Measurements from ENCODE around the gene SH2D2A.

SH2D2A gene

GRCh38 chr1:156847591-156848460 is 31.2 kb upstream of the SH2D2A start:
- FAIRE-seq: no peak

DNA sequence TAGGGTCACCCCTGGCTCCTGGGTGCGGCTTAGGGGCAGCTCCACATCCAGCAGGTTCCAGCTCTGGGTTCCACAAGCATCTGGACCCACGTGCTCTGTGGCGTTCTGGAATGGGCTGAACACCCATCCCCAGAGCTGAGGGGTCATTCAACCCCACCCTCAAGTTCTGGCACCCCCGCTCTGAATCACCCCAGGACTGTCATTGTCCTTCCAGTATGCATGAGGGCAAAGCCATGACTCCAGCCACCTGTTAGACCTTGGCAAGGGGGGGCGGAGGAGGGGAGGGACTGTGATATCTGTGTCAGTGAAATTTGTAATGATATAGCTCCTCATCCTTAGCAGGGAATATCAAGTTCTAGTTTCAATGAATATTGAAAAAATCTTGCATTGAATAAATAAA is 30.0 kb upstream of the SH2D2A start:
- FAIRE-seq: no peak

DNA sequence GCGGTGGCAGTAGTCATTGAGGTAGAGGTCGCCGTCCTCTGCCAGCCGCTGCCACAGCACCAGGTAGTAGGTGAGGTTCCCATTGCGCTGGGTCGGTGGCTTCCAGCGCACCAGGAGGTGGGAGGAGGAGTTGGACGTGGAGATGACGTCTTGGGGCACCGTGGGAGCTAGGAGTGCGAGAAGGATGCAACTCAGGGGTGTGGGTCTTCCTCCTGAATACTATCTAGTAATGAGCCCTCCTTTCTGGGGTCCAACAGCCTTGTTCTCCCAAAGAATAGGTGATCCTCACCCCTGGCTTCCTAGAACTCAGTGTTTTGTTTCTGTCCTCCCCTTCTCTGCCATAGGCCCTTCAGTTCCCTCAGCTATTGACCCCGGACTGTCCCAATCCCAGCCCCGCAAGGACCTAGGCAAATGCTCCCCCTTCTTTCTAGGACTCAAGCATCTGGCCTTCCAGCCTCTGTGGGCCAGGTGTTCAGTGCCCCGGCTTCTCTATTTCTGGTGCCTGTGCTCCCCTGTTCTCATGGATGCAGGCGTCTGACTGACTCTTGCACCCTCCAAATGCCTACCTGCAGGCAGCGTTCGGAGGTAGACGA is 29.4 kb upstream of the SH2D2A start:
- no peak for FAIRE-seq

DNA sequence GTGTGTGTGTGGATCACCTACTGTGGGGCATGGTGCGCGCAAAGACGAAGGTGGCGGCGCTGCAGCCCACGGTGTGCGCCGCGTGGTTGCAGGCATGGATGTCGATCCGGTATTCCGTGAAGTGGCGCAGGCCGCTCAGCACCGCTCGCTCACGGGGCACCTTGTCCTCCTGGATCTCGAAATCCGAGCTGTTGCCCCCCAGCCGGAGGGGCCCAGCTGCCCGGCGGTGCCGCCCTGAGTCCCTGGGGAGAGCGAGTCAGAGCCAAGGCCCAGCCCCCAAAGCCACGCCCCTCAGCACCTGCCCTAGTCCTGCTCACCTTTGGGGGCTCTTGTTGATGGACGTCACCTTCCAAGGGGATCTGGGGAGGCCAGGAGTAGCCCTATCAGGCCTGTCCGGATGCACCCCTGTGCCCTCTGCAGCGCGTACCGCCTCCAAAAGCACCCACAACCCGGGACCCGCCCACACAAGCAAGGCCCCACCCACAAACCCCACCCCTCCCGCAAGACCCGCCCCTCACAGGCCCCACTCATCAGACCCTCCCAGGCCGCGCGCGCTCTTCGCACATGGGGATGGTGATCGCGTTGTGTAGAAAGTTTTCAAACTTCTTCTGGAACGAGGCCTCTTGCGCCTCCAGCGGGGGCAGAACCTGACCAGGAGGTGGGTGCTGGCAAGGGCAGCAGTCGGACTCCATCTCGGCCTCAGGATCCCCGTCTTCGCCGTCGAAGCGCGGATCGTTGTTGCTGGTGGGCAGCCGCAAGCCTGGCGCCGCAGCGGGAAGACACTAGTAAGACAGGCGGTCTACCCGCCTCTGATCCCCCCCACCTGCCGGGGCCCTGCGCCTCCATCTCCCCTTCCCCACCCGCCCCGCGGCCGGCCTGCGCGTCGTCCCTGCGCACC is 28.7 kb upstream of the SH2D2A start:
- FAIRE-seq: no peak

DNA sequence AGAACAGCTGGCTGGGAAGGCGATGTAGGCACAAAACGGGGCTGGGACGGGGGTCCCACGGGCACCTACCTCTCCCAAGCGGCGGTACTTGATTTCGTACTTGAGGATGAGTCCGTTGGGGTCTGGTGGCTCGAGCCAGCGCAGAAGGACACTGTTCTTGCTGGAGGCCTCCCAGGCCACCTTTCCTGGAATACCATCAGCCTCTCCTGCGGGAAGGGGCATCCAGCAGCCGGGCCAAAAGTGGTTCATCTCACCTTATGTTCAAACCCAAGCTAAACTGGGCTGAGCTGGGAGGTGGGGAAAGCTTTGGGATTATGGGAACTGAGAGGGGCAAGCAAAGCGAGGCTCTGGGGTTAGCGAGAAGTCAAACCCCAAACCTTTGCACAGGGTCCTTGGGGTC is 28.0 kb upstream of the SH2D2A start:
- no peak for FAIRE-seq

- no peak for FAIRE-seq
These were observed 27.5 kb upstream of the SH2D2A start for GRCh38 chr1:156844102-156844501.

DNA sequence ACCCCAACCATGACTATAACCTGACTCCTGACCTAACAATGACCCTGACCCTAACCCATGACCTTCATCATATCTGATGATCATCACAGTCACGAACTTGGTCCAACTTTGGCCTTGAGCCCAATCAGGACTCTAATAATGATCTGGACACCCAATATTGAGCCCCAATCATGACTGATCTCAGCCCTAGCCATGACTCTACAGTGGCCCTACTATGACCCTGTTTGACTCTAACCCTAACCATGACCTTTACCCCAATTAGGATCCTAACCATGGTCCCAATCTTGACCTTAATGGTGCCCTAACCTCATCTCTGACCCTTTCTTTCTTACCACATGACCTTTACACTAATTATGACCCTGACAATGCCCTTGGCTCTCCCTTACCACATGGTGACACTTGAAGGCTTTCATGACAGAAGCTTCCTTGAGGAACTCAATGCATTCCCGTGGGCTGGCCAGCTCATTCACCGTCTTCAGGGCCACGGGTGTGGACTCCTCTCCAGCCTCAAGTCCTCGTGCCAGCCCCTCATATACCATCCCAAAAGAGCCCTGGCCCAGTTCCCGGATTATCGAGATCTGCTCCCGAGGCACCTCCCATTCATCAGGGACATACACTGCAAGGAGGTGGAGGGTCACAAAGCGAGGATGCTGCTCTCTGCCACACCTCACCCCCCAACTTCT is 26.1 kb upstream of the SH2D2A start:
- no peak for FAIRE-seq

GRCh38 chr1:156841295-156841855 is 24.7 kb upstream of the SH2D2A start:
- FAIRE-seq: no peak

DNA sequence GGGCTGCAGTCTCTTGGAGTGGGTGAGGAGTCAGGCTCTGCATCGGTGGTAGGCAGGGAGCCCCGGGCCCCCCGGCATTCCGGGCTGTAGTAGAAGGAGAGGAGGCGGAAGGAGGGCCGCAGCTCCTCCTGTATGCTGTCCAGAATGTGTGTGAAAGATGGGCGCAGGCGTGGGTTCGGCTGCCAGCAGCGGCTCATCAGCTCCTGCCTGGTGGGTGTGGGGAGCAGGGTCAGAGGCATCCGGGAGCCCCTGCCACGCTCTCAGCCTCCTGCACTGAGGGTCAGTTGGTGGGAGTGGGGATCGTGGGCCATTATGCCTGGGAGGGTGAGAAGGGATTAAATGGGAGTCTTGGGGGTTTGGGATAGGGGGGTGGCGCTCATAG is 24.2 kb upstream of the SH2D2A start:
- FAIRE-seq: no peak

GRCh38 chr1:156840186-156840897 is 23.7 kb upstream of the SH2D2A start:
- no peak for FAIRE-seq

DNA sequence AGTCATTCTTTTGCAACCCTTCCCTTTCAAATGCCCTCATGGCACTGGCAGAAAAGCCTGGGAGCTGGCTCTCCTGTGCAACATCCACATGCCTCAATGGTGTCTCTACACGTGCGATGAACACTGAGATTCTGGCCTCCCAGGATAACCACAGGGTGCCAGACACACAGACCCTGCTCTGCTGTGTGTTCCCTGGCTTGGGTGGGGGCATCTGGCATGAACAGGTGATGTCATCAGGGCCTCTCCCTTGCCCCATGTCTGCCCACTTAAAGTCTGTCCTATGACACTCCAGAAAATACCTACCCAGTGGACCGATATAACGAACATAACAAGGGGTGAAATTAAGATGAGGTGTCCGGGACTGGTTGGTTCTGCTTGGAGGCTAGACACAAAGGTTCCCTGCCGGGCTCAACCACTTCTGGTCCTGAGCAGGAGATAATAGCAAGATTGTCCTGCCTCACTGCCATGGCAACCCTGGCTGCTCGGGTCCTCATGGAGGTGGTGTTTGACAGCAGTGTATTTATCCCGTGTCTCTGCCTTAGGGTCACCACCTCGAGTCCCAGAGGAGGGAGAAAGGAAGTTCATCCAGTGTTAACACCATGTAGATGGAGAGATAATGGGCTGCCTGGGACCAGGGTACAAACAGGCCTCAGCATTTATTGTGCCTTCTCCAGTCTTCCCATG is 22.9 kb upstream of the SH2D2A start:
- no peak for FAIRE-seq

- no peak for FAIRE-seq
These were observed 22.3 kb upstream of the SH2D2A start for GRCh38 chr1:156838972-156839371.

GRCh38 chr1:156836892-156837291 is 20.2 kb upstream of the SH2D2A start:
- no peak for FAIRE-seq

DNA sequence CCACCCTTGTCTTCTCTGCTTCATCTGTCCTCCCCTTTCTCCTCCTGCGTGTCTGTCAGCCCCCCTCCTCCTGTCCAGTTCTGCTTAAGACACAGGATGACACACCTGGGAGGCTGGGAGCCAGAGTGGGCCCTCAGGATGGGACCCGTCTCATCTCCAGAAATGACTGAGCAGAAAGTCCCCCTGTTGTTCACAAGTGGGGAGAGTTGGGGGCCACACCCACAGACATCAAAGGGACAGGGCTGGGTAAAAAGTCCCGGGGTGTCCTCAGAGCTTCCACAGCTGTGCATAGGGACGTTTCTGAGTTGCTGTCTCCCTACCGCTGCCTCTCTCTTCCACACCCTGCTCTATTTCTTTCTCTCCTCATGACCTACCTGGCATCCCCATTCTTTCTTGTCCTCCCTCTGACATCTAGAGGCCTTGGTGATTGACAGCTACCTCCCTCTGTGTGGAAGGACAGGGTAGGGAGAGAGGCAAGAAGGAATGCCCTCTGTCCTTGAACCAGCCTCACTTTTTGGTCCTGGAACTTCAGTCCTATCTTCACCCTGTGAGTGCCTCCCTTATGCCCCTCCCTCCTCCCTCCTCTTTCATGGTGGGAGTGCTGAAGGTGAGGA is 19.5 kb upstream of the SH2D2A start:
- FAIRE-seq: no peak

GRCh38 chr1:156834322-156834721 is 17.7 kb upstream of the SH2D2A start:
- FAIRE-seq: no peak

DNA sequence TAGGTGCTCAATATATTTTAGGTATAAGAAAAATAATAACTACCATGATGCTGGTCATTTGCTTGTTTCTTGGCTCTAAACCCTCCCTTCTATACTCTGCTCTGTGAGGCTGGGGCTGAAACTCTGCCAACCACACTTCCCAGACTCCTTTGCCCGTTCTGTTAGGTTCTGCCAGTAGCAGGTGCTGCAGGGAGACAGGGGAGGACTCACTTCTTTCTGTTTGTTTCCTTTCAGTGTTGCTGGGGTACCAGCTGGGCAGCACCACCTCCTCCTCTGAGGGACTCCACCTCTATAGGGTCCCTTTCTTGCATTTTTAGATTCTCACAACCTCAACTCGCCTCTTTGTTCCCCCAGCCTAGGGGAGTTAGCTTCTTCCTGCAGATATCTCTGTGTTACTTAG is 17.0 kb upstream of the SH2D2A start:
- no peak for FAIRE-seq

- FAIRE-seq: no peak
These were observed 15.8 kb upstream of the SH2D2A start for GRCh38 chr1:156832434-156832833.

DNA sequence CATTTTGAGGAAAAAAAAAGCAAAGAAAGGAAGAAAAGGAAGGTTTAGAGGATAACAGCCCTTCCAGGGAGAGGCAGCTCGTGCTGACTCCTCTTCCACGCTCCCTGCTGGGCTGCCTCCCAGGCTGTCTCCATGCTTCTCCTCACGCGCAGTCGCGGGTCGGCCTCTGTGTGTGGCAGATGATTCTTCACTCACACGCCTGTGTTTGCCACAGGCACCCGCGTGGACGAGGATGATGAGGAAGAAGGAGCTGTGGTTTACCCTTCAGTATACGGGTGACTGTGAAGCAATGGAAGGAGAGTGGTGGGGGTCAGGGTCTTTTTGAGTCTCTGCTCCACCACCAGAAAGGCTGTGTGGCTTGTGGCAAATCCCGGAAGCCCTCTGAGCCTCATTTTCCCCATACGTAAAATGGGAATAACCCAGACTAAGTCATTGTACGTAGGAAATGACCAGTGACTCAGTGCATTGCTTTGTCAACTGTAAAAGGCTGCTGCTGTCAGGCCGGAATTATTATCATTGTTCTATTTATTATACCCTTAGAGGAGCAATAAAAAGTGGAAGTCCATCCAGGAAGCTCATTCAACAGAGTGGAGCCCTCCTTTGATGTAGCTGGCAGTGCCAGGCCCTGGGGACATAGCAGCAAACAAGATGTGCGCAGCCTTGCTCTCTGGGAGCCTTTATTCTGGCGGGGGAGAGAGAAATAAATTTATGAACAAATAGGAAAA is 11.9 kb upstream of the SH2D2A start:
- FAIRE-seq: no peak

DNA sequence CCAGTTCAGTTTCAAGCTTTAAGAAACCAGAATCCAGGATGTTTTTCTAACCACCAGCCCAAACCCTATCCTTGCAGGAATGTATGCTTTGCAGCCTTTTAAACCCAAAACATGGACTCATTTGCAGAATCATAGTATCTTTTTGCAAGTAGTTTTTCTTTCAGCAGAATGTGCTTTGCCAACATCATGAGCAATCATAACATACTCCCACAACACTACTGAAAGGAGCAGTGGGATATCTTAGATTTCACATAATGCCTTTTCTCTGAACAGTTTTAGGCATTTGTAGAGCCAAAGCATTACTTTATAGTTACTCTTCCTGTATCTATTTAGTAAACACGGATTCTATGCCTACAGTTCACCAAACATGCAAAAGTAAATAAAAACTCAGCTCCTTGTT is 10.0 kb upstream of the SH2D2A start:
- no peak for FAIRE-seq

- no peak for FAIRE-seq
These were observed 6.7 kb upstream of the SH2D2A start for GRCh38 chr1:156823210-156823790.

Measured in islet of Langerhans (tissue), 1 donor.